Stimulated activated CD4-positive, alpha-beta T cell treated with anti-CD3 and anti-CD28 coated beads, Interleukin-2, amount 100 ng/mL, for 4 hours (primary cell): ENCODE data around the gene ACBD5.
A peak's percentile ranks its signal among the peaks of the same experiment; 100 is the strongest.
"Not testable (repeated sequence)": the region's sequence is repeated elsewhere in the genome, so short reads cannot be mapped to it uniquely, and the experiment has no call there.

Source experiments
- DNase-seq: peaks from one replicate; pipeline ENCODE4 v3.0.0-alpha.2; 2020; ENCODE audit warnings: low read depth

Gene ACBD5, protein sequence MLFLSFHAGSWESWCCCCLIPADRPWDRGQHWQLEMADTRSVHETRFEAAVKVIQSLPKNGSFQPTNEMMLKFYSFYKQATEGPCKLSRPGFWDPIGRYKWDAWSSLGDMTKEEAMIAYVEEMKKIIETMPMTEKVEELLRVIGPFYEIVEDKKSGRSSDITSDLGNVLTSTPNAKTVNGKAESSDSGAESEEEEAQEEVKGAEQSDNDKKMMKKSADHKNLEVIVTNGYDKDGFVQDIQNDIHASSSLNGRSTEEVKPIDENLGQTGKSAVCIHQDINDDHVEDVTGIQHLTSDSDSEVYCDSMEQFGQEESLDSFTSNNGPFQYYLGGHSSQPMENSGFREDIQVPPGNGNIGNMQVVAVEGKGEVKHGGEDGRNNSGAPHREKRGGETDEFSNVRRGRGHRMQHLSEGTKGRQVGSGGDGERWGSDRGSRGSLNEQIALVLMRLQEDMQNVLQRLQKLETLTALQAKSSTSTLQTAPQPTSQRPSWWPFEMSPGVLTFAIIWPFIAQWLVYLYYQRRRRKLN

DNA sequence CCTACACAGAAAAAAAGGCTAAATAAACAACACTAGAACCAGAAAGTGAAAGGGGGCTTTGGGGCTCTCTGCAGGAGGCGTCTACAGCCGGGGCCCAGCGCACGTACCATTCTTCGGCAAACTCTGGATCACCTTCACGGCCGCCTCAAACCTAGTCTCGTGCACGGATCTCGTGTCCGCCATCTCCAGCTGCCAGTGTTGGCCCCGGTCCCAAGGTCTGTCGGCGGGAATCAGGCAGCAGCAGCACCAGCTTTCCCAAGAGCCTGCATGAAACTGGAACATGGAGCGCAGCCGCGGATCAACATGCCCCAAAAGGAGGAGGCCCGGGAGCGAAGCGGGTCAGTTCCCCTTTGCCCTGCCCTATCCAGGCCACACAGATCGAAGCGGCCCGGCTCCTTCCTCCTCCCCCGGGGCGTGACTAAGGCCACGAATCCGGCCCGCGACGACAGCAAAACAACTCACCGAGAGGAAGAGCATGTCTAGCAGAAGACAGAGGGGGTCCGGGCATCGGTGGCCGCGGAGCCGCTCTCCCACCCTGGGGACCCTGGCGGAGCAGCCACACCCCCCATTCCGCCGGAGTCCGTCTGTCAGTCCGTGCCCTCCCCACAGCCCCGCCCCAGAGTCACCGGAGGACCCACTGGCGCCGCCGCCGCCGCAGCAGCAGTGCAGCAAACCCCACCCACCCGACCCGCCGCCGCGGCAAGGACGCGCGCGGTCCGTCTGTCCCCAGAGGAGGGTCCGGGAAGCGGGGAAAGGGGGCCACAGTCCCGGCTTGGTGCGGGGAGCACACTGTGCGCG, at the start of gene ACBD5:
Gene ACBD5 (minus strand): TSS at position 586 of the 798 bp plus-strand sequence. CDS start 109 bp downstream, at position 477.
- no peak for DNase-seq

DNA sequence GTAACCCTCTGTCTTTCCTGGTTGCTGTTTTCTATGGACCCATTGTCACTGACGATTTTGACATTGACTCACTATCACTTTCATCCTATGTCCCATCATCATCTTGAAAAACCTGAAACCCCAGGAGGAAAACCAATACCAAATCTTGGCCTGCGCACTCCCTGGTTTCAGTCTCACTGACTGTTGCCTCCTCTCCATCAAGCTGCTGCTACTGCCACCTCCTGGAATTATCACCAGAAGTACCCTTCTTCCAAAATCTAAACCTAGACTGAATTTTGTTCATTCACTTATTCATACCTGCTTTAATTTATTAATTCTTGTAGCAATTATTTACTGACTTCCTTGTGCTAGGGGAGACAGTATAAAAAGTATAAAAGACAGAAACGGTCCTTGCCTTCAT, 44.5 kb upstream of the ACBD5 start:
- peak; percentile 6 for DNase-seq

DNA sequence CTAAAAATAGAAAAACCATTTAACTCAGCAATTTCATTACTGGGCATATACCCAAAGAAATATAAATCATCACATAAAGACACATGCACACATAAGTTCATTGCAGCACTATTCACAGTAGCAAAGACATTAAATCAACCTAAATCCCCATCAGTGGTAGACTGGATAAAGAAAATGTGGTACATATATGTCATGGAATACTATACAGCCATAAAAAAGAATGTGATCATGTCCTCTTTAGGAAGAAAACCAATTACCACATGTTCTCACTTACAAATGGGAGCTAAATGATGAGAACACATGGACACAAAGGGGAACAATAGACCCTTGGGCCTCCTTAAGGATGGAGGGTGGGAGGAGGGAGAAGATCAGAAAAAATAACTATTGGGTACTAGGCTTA, 36.0 kb upstream of the ACBD5 start:
- no peak for DNase-seq

DNA sequence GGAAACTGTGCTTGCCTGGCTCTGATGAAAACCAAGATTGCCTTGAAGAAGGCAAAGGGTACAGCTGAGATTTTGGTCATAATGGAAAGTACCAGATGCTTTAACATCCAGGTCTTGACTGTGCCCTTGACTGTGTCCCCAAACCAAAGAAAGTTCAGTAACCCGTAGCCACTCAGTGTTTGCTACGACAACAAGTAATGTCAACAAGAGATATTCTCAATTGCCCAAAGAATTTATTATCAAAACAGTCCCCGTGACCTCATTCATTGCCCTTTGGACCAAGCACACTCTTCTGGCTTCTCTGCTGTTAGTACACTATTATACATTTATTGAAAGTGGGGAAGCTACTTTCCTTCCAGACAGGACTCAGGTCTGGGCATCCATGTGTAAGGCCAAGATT, 25.4 kb upstream of the ACBD5 start:
- DNase-seq = not testable (repeated sequence)

DNA sequence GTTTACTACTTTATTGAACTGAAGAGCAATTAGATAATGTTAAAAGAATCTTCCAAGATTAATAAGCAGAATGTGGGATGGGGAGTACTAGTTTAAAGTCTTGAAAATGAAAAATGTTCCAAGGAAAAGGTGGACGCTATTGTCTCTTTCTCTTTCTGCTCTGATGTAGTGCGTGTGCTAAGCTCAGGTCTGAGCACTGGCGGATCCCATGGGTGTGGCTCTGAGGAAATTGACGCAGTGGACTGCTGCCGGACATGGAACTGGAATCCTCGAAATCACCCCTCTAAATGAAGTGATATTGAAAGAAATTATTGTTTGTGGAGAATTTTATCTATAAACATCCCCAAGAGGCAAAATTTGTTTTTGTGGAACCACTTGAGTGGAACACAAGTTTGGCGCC, 22.2 kb upstream of the ACBD5 start:
- not testable (repeated sequence) for DNase-seq

DNA sequence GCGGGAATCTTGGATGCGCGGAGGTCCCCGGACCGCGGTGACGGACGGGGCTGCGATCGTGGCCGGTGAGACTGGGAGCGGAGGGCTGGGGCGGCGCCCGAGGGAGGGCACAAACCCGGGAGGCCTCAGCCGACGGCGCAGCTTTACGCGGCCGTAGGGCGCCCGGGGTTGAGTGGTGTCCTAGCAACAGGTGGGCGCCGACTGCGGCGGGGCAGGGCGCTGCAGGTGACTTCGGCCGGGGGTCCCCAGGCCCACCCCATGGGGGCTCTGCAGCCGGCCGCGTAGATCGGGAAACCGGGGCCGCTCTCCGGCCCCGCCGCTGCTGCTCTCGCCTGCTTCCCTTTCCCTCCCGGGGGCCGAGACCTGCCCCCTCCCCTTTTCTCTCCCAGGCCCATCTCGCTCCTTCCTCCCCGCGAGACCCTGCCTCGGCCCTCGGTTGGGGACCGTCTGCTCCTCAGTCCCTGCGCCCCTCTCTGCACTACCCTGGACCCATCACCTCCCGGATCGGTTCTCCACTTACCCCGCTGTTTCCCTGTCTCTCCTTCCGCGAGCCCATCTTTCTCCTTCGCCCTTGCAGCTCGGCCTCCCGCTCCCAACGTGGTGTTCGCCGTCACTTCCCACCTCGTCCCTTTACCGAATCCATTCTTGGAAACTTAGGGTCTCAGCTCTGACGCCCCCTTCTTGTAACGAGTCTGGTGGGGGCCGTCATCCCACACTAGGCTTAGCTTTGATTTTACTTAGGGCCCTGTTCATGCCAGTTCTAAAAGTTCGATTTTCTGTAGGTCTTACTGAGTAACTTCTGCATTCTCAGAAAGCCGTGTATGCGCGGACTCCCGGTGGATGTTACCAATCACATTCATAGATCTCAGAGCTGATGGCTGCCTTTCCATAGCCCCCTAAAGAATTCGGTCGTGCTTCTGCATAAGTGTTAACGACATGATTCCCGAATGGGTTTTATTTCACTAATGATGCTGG, 18.5 kb upstream of the ACBD5 start:
- DNase-seq = no peak

DNA sequence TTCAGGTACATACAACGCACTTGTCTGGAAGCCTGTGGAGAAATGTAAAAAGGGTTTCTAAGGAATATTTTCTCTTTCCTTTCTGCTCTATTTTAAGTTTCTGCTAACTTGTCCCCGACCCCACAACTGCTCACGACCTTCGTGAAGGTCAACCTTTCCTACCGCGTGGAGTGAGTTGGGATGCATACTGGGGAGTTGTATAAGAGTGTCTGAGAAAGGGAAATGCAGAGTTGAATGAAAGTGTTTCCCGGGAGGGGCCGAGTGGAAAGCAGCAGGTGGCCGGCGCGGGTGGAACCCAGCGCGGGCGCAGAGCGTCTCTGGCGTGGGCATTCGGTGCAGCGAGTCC, 17.9 kb upstream of the ACBD5 start:
- DNase-seq = no peak

DNA sequence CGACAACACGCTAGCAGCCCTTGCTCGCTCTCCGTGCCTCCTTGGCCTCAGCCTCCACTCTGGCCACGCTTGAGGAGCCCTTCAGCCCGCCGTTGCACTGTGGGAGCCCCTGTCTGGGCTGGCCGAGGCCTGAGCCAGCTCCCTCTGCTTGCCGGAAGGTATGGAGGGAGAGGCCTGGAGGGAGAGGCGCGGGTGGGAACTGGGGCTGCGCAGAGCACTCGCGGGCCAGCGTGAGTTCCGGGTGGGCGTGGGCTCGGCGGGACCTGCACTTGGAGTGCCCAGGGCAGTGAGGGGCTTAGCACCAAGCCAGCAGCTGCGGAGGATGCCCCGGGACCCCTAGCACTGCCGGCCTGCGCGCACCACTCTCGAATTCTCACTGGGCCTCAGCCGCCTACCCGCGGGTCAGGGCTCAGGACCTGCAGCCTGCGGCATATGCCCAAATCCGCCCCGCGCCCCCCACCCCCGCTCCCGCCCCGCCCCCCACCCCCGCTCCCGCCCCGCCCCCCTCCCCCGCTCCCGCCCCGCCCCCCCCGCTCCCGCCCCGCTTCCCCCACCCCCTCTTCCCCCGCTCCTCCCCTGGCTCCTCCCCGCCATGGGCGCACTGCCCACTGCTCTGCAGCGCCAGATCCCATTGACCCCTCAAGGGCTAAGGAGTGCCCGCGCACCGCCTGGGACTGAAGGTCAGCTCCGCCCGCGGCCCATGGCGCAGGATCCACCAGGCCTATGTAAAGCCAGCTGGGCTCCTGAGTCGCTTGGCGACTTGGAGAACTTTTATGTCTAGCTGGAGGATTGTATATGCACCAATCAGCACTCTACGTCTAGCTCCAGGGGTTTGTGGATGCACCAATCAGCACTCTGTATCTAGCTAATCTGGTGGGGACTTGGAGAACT, 15.9 kb upstream of the ACBD5 start:
- no peak for DNase-seq

DNA sequence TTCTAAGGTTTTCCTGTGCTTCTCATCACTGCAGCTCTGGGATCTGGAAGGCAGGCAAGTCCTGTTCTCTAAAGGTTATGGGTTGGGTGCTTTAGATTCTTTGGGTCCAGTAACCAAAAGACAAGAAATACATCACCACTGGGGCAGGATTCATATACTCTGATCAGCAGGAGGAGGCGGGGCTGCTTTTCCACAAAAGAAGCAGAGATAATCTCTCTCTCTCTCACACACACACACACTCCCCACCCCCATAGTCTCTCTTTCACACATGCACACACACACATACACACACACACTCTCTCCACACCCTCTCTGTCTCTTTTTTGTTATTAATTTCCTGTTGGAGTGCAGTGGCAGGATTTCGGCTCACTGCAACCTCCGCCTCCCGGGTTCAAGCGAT, 13.0 kb upstream of the ACBD5 start:
- no peak for DNase-seq

DNA sequence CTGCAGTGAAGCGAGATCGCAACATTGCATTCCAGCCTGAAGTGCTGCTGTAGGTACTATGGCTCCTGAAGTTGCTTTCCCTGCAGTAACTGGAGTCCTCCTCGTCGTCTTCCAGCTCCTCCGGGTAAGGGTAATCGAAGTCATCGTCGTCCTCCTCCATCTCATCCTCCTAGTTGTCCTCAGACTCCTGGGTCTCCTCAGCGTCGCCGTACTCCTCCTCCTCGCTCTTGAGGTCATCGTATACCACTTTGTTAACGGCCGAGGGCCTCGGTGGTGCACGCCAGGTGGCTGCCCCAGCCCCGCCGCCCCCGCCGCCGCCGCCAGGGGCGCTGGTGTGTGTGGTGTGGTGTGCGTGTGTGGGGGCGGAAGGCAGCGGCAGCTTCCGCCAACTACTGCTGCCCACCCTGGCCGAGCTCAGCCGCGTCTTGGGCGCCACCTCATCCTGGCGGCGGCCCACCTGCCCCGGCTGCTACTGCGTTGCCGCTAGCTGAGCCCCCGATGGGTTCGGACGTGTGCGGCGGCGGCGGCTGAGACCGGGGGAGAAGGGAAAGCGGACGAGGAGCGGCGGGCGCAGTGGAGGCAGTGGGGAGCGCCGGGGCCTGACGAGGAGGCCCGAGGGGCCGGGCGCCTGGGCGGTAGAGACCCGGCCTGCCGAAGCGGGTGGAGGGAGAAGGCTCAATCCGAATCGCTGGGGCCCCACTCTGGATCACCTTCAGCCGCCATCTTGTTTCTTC, 11.8 kb upstream of the ACBD5 start:
- peak; percentile 76 for DNase-seq

DNA sequence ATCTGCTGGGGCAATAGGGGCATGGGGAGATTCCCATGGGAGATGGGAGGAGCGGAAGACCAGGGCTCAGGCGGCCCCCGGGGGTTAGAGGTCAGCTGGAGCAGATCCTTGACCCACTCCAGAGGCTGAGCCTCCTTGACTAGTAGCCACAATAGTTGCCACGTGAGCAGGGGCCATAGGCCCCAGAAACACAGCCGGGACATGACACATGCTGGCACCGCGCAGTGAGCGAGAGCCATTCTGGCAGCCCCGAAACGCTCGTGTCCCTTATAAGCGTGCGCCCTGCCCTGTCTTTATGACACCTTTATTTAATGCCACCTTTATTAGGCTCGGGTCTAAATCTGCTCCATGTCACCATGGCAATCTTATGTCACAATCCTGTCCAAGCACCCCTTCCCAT, 11.0 kb upstream of the ACBD5 start:
- DNase-seq = no peak

DNA sequence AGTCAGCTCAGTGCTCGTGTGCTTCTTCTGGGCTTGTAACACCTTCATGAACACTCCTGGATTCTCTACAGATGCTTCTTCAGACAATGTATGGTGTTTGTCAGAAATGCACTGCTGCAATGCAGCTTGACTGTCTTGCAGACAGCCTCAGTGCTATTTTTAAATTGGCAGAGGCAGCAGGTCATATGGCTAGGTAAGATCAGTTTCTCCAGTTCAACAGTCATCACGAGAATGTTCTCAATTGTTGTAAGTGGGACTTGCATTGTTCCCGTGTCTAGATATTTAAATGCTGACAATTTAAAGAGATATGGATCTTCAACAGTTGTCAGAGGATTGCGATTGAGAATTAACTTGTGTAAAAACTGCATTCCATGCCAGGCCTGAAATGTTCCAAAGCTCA, 7.6 kb upstream of the ACBD5 start:
- DNase-seq = no peak

DNA sequence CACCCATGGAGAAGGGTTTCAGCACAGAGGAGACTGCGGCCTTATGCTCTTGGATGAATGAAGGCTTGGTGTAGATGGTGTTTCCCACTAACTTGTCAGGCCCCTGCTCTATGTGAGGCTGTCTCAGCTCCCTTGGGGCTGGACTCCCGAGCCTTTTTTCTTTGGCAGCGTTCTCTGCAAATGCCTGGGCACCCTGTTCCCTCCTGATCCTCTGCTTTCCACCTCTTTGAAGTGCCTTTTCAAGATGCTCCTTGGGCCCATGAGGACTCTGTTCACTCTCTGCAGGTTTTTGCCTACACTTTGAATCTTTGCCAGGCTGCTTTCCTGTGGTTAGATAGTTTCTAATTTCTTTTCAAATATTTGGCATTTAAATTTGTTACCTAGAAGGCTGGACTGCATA, 6.8 kb upstream of the ACBD5 start:
- no peak for DNase-seq

DNA sequence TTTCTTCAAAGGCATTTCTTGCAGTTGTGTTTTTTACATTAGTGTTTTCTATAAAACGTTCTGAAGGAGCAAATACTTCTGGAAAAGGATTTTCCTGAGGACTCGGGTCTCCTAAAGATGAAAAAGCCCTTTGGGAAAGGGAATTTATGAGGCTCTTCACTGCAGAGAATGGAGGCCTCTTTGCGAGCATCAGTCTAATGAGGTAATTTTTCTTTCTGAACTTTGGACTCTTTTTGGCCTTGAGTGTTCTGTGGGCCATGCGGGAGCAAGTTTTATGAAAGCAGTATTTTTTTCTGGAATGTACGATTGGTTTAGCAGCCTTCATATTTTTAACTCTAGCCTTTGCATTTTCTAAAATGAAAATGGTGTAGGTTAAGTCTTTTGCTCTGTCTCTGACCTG, 6.4 kb upstream of the ACBD5 start:
- no peak for DNase-seq

DNA sequence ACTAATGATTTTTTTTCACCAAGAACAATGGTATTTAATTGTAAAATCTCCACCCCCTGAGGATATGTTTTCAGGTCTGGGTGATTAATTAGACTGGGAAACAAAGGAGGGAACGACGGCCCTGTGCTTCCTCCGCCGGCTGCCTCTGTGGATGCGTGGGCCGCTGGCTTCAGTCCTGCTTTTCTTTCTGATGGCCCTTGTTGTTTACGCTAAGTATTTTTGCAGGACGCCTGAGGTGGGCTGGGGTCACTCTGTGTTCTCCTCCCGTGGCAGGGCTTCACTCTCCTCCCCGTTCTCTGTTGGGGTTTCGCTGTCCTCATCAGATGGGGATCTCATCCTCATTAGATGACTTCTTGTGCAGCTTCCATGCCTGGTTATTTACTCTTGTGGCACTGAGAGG, 5.2 kb upstream of the ACBD5 start:
- DNase-seq = no peak

DNA sequence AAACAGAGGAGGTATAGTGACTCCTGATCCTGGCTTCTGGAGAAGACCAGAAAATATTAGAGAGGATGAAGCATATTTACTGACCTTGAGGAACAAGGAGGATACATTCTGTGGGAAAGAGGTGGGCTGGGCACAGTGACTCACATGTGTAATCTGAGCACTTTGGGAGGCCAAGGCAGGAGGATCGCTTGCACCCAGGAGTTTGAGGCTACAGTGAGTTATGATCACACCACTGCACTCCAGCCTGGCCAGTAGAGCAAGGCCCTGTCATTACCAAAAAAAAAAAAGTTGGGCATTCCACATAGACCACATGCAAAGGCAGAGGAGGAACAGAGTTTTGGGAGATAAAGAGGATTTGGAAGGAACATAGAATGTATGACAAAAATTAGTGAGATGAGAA, 4.4 kb upstream of the ACBD5 start:
- no peak for DNase-seq

DNA sequence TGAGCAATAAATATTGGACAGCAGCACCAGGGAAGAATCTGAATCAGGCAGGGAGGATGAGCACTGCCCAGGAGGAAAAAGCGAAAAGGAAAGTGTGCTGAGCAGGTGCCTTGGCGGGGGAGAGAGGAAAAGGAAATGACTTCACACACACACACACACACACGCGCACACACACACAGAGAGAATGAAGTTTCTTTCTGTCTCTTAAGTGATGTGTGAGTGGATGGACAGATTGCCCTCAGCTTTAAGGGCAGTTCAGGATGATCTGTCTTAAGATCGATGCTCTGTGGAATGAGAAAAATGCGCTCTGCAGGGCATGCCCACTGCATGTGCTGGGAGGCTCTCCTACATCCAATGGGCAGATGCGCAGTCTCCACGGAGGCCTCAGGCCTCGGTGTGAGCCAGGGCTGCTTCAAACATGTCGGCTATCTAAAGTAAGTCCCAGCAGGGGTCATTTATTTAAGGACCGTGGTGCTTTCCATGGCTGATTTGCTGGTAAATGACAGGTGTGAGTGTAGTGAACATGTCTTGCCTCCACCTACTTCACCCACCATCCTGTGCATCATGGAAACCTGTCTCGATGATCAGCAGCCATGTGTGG, 2.5 kb upstream of the ACBD5 start:
- peak; percentile 69 for DNase-seq

DNA sequence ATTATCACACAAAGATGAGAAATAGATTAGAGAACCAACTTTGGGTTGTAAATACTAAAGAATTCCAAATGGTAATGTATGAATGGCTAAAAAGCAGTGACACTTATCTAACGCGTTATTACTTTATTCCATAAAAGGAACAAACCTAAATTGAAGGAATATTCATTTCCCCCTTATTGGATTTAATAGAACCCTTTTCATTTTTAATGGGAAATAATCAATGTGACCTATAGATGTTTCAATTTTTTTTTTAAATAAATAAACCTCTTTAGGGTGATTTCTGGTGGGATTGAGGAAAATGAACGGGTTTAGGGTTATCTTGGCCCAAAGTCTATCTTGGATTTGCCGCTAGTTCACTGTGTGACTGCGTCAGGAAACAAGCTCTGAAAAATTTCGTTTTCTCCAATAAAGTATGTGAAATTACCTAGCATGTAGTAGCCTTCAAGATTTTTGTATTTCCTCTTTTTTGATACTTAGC, 1.9 kb upstream of the ACBD5 start:
- no peak for DNase-seq

DNA sequence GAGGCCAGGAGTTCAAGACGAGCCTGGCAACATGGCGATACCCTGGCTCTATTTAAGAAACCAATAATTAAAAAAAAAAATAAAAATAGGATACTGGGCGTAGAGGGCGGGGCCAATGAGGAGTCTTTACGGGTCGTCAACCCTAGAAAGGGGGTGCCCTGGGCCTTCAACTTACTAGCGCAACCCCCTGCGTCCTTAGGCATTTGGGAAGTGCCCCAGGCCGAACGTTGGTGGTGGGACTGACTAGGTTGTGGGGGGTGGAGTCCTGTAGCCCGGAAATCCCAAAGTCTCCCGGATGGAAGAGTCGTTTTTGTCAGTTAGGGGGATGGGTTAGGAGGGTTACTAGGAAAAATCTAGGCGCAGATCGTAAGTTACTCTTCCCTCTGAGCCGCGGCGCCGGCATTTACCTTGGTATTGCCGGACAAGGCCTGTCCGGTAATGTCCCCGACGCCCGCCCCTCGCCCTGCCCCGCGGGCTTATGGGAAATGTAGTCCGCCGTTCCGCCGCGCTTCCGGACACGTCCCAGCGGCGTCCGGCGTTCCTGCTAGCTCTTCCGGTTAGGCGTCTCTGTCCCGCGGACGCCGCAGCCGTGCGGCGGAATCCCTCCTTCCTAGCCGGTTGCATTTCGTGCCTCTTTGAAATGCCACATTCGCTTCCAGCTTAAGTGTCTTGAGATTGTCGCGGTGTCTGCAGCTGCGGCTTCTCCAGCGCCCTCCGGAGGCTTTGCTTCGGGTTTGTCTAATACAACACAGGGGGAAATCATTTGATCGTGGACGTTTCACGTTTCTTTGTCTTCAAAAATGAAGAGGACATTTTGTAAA, 1.3 kb upstream of the ACBD5 start:
- DNase-seq = peak; percentile 79
